CD14-positive monocyte (primary cell): ENCODE data around the gene NDUFC2. TPM values are rescaled to one million over a fixed set of nuclear protein-coding genes. Genes with fewer than 3 reads are reported as not detected.

Source experiments
- DNase-seq, 3 donors: peaks; one replicate each; pipeline ENCODE4 v3.0.0-alpha.2; 2011 to 2022
- H2AFZ ChIP-seq: 2 replicates; pipeline ENCODE4 v1.6.0; 2012; ENCODE audit warnings: mild to moderate bottlenecking, low read depth, low read length, inconsistent platforms; ENCODE audit not compliant: insufficient read depth, poor library complexity, severe bottlenecking
- H3K27ac ChIP-seq, 2 donors: 1 replicate in 1 of 2; 2 replicates in 1 of 2; pipeline ENCODE4 v1.5.1; 2012 to 2013; ENCODE audit warnings: low read length in 2 of 2, control low read depth in 1 of 2, inconsistent platforms in 1 of 2, low read depth in 1 of 2, mild to moderate bottlenecking in 1 of 2
- H3K27me3 ChIP-seq, 2 donors: one replicate each; pipeline versions ENCODE4 v1.6.0 to v1.6.1; 2011 to 2013; ENCODE audit warnings: low read length in 2 of 2; ENCODE audit not compliant: control insufficient read depth in 2 of 2, insufficient read depth in 2 of 2
- H3K36me3 ChIP-seq, 2 donors: replicated peaks in 1 of 2; 1 replicate in 1 of 2; 2 replicates in 1 of 2; pipeline versions ENCODE4 v1.5.1 to v1.6.1; 2012 to 2013; ENCODE audit warnings: low read length in 2 of 2, control low read depth in 1 of 2, inconsistent platforms in 1 of 2, mild to moderate bottlenecking in 1 of 2; ENCODE audit not compliant: insufficient read depth in 2 of 2, control insufficient read depth in 1 of 2
- H3K4me1 ChIP-seq, 2 donors: 1 replicate in 1 of 2; 2 replicates in 1 of 2; pipeline versions ENCODE4 v1.5.1 to v1.6.1; 2012 to 2013; ENCODE audit warnings: low read length in 2 of 2, control low read depth in 1 of 2, inconsistent platforms in 1 of 2, mild to moderate bottlenecking in 1 of 2, moderate library complexity in 1 of 2; ENCODE audit not compliant: insufficient read depth in 2 of 2, control insufficient read depth in 1 of 2
- H3K4me2 ChIP-seq: replicated peaks from 2 replicates; pipeline ENCODE3; 2012; ENCODE audit warnings: low read length, moderate library complexity, mild to moderate bottlenecking; ENCODE audit not compliant: poor library complexity, severe bottlenecking; ENCODE audit errors: extremely low read depth
- H3K4me3 ChIP-seq, 3 experiments: fragments of 200-600 bp in 1 of 3; sonication (generic) in 1 of 3; replicated peaks in 1 of 3; 1 replicate in 2 of 3; 2 replicates in 1 of 3; pipeline ENCODE4 v1.5.1; 2011 to 2013; ENCODE audit warnings: low read length in 3 of 3, mild to moderate bottlenecking in 3 of 3, control low read depth in 2 of 3, low read depth in 2 of 3, inconsistent platforms in 1 of 3, moderate library complexity in 1 of 3
- H3K79me2 ChIP-seq: 2 replicates; pipeline ENCODE4 v1.6.0; 2012; ENCODE audit warnings: mild to moderate bottlenecking, control low read depth, inconsistent platforms, low read length, moderate library complexity; ENCODE audit not compliant: insufficient read depth
- H3K9ac ChIP-seq: 2 replicates; pipeline ENCODE4 v1.6.0; 2017; ENCODE audit warnings: low read length, mild to moderate bottlenecking; ENCODE audit not compliant: insufficient read depth, poor library complexity, severe bottlenecking
- H3K9me3 ChIP-seq, 2 donors: replicated peaks in 1 of 2; 1 replicate in 1 of 2; 2 replicates in 1 of 2; pipeline versions ENCODE4 v1.5.1 to v1.6.1; 2012 to 2013; ENCODE audit warnings: low read length in 2 of 2, control low read depth in 1 of 2; ENCODE audit not compliant: control insufficient read depth in 1 of 2, insufficient read depth in 1 of 2
- H4K20me1 ChIP-seq: 2 replicates; pipeline ENCODE4 v1.6.0; 2012; ENCODE audit warnings: mild to moderate bottlenecking, low read length, control low read depth, moderate library complexity; ENCODE audit not compliant: insufficient read depth
- H3K27ac Mint-ChIP-seq, 7 donors: one replicate each; pipeline ENCODE4 v1.8.0; 2020; ENCODE audit warnings: mild to moderate bottlenecking in 7 of 7, mixed read lengths in 7 of 7, moderate library complexity in 6 of 7, inconsistent platforms in 2 of 7
- H3K27me3 Mint-ChIP-seq, 3 donors: one replicate each; pipeline ENCODE4 v1.8.0; 2021 to 2022; ENCODE audit warnings: low read depth in 3 of 3, mild to moderate bottlenecking in 3 of 3, mixed read lengths in 3 of 3, moderate library complexity in 3 of 3, inconsistent platforms in 1 of 3
- H3K36me3 Mint-ChIP-seq, 2 donors: one replicate each; pipeline ENCODE4 v1.8.0; 2020; ENCODE audit warnings: mixed read lengths in 2 of 2, inconsistent platforms in 1 of 2, mild to moderate bottlenecking in 1 of 2
- H3K4me1 Mint-ChIP-seq: one replicate; pipeline ENCODE4 v1.8.0; 2020; ENCODE audit warnings: mild to moderate bottlenecking, mixed read lengths
- H3K4me3 Mint-ChIP-seq, 2 donors: one replicate each; pipeline ENCODE4 v1.8.0; 2020; ENCODE audit warnings: mild to moderate bottlenecking in 2 of 2, mixed read lengths in 2 of 2, moderate library complexity in 1 of 2
- H3K9me3 Mint-ChIP-seq, 7 donors: one replicate each; pipeline ENCODE4 v1.8.0; 2020 to 2022; ENCODE audit warnings: mixed read lengths in 7 of 7, mild to moderate bottlenecking in 6 of 7, moderate library complexity in 6 of 7, inconsistent platforms in 2 of 7
- CTCF ChIP-seq: fragments of 200-600 bp; IDR thresholded peaks from one replicate; pipeline ENCODE4 v1.8.0; 2022; ENCODE audit warnings: antibody characterized with exemption, mild to moderate bottlenecking
- WGBS: methylation state at CpG from one replicate; pipeline ENCODE4 v1.1.5; 2013; ENCODE audit warnings: missing lambda C conversion rate; ENCODE audit not compliant: insufficient coverage; 5-methylcytosine and 5-hydroxymethylcytosine counted together
- intact Hi-C, 2 donors: fragments of 100-400 bp; cut with micrococcal nuclease; formaldehyde crosslinking; loops; one replicate each; pipeline versions ENCODE4 v1.15.0 to v1.15.1; 2023
- polyA plus RNA-seq, 3 donors: library from polyadenylated mRNA; depleted of rRNA in 1 of 3; unstranded in 2 of 3; stranded (reverse) in 1 of 3; fragments of 300-500 nt in 2 of 3; fragments of >200 nt in 1 of 3; fragmentation: Illumina TruSeq in 2 of 3; gene quantifications; 1 replicate in 2 of 3; 2 replicates in 1 of 3; pipeline ENCODE4 v1.2.3, GENCODE V29; 2012 to 2021

The NDUFC2 gene
- polyA plus RNA-seq, 3 donors = 47.7 to 219 (median 209) TPM

GRCh38 chr11:78037825-78038620 lies 41.6 kb downstream of the NDUFC2 start:
- intact Hi-C loops = no loop called here
- H2AFZ ChIP-seq = no peak overlapping the region
- Mint-ChIP-seq H3K27ac (no peak overlapping the region), H3K4me1 (peaks cover 11% of the 10 kb centered on the region), H3K4me3 (no peak overlapping the region), H3K9me3 (no peaks in the 10 kb centered on the region), H3K27me3 (no peaks in the 10 kb centered on the region), H3K36me3 (no peaks in the 10 kb centered on the region)
- H3K36me3 ChIP-seq = no peaks in the 10 kb centered on the region
- no peak overlapping the region for H3K4me2 ChIP-seq
- H3K9ac ChIP-seq = no peak overlapping the region
- H3K27ac ChIP-seq = no peak overlapping the region
- WGBS = 98% methylated on average over 7 of the region's 9 CpGs
- H3K4me1 ChIP-seq = peaks cover 10 to 12% of the 10 kb centered on the region in 2 donors
- DNase-seq = no peak
- H3K9me3 ChIP-seq = no peaks in the 10 kb centered on the region
- no peaks in the 10 kb centered on the region for H4K20me1 ChIP-seq
- no peak overlapping the region for H3K4me3 ChIP-seq
- H3K79me2 ChIP-seq = no peaks in the 10 kb centered on the region
- no peaks in the 10 kb centered on the region for H3K27me3 ChIP-seq
- TF ChIP-seq CTCF = no peak

GRCh38 chr11:78037056-78037455 lies 42.6 kb downstream of the NDUFC2 start:
- Histone ChIP-seq H3K27ac (no peak overlapping the region), H3K27me3 (no peaks in the 10 kb centered on the region), H3K36me3 (no peaks in the 10 kb centered on the region), H4K20me1 (no peaks in the 10 kb centered on the region), H3K4me1 (peaks cover 10 to 12% of the 10 kb centered on the region in 2 donors), H3K79me2 (no peaks in the 10 kb centered on the region), H2AFZ (no peak overlapping the region), H3K9ac (no peak overlapping the region), H3K9me3 (no peaks in the 10 kb centered on the region), H3K4me3 (no peak overlapping the region), H3K4me2 (no peak overlapping the region)
- H3K9me3 Mint-ChIP-seq = no peaks in the 10 kb centered on the region
- H3K27me3 Mint-ChIP-seq = no peaks in the 10 kb centered on the region
- H3K4me3 Mint-ChIP-seq = no peak overlapping the region
- no peaks in the 10 kb centered on the region for H3K36me3 Mint-ChIP-seq
- intact Hi-C loops = no loop called here
- peaks cover 11% of the 10 kb centered on the region for H3K4me1 Mint-ChIP-seq
- peak overlapping the region in 1 of 7 donors; percentile 43 for H3K27ac Mint-ChIP-seq
- no peak for TF ChIP-seq CTCF
- WGBS = 68% methylated on average over 3 of the region's 3 CpGs
- DNase-seq = no peak
